IMR-90 (cell line): ENCODE measurements around the gene RSPH3. TPM values are rescaled to one million over a fixed set of nuclear protein-coding genes. Genes with fewer than 3 reads are reported as not detected.

Experiments used
- ATAC-seq: fragments of 200-7000 bp; cut with Tn5 transposase; 2 replicates; pipeline ENCODE4 v1.9.1; 2020; ENCODE audit warnings: low read depth, mild to moderate bottlenecking, moderate library complexity
- BruUV-seq: library from RNA; stranded (reverse); fragments of 400-500 nt; replicated peaks from 2 replicates; lab custom pipeline; 2021; lab: Mats Ljungman, UMichigan
- CTCF ChIA-PET: fragments of 300-600 bp; formaldehyde crosslinking; extraction: SDS; loops from one replicate; lab custom pipeline; 2021; ENCODE audit warnings: antibody characterized with exemption; lab: Yijun Ruan, JAX
- POLR2A ChIA-PET: fragments of 300-600 bp; sonication (Branson Sonifier 250); formaldehyde crosslinking; loops from one replicate; lab custom pipeline; 2022; ENCODE audit warnings: antibody characterized with exemption; ENCODE audit not compliant: unreplicated experiment; lab: Charles Lee
- DNase-seq: peaks from one replicate; pipeline ENCODE4 v3.0.0; 2013
- H2AFZ ChIP-seq: replicated peaks from 2 replicates; pipeline ENCODE3; 2013; ENCODE audit warnings: low read length, mild to moderate bottlenecking; ENCODE audit not compliant: poor library complexity
- H2AK5ac ChIP-seq: 2 replicates; pipeline ENCODE4 v1.6.1; 2013; ENCODE audit warnings: low read depth, low read length, inconsistent platforms
- H2AK9ac ChIP-seq: replicated peaks from 2 replicates; pipeline ENCODE3; 2013; ENCODE audit warnings: mild to moderate bottlenecking, low read depth, low read length, moderate library complexity; ENCODE audit not compliant: poor library complexity
- H2BK120ac ChIP-seq: 2 replicates; pipeline ENCODE4 v1.6.1; 2013; ENCODE audit warnings: low read depth, low read length, inconsistent platforms
- H2BK15ac ChIP-seq: 3 replicates; pipeline ENCODE4 v1.6.1; 2013; ENCODE audit warnings: low read depth, low read length, inconsistent platforms
- H2BK20ac ChIP-seq: 2 replicates; pipeline ENCODE4 v1.6.1; 2013; ENCODE audit warnings: low read depth, mild to moderate bottlenecking, inconsistent platforms, low read length, moderate library complexity
- H2BK5ac ChIP-seq: 2 replicates; pipeline ENCODE4 v1.6.1; 2013; ENCODE audit warnings: mild to moderate bottlenecking, low read depth, low read length, inconsistent platforms; ENCODE audit not compliant: poor library complexity, severe bottlenecking
- H3K14ac ChIP-seq: replicated peaks from 2 replicates; pipeline ENCODE4 v1.6.1; 2013; ENCODE audit warnings: low read depth, low read length, inconsistent platforms
- H3K18ac ChIP-seq: 2 replicates; pipeline ENCODE4 v1.6.1; 2013; ENCODE audit warnings: low read depth, low read length, control low read depth
- H3K23ac ChIP-seq: 2 replicates; pipeline ENCODE4 v1.6.1; 2013; ENCODE audit warnings: low read depth, low read length, inconsistent platforms
- H3K27ac ChIP-seq: 2 replicates; pipeline ENCODE4 v1.5.1; 2013; ENCODE audit warnings: mild to moderate bottlenecking, control low read depth, low read length; ENCODE audit not compliant: insufficient read depth
- H3K27me3 ChIP-seq: 2 replicates; pipeline ENCODE4 v1.6.1; 2013; ENCODE audit warnings: low read length; ENCODE audit not compliant: control insufficient read depth, insufficient read depth
- H3K36me3 ChIP-seq: 2 replicates; pipeline ENCODE4 v1.6.1; 2013; ENCODE audit warnings: low read length, mixed read lengths; ENCODE audit not compliant: control insufficient read depth, insufficient read depth
- H3K4ac ChIP-seq: 2 replicates; pipeline ENCODE4 v1.6.1; 2013; ENCODE audit warnings: low read depth, low read length, inconsistent platforms
- H3K4me1 ChIP-seq: 2 replicates; pipeline ENCODE4 v1.6.1; 2013; ENCODE audit warnings: low read length, mixed read lengths; ENCODE audit not compliant: control insufficient read depth, insufficient read depth
- H3K4me2 ChIP-seq: 2 replicates; pipeline ENCODE4 v1.6.1; 2013; ENCODE audit warnings: low read depth, mild to moderate bottlenecking, control low read depth, low read length, moderate library complexity
- H3K4me3 ChIP-seq: 2 replicates; pipeline ENCODE4 v1.5.1; 2013; ENCODE audit warnings: low read depth, mild to moderate bottlenecking, control low read depth, low read length, moderate library complexity; ENCODE audit not compliant: insufficient read depth
- H3K56ac ChIP-seq: 2 replicates; pipeline ENCODE4 v1.6.1; 2013; ENCODE audit warnings: low read length, inconsistent platforms; ENCODE audit not compliant: insufficient read depth; ENCODE audit errors: extremely low read depth
- H3K79me1 ChIP-seq, 2 experiments: 2 replicates each; pipeline ENCODE4 v1.6.1; 2013; ENCODE audit warnings: low read length in 2 of 2, inconsistent platforms in 1 of 2, low read depth in 1 of 2
- H3K9ac ChIP-seq: 2 replicates; pipeline ENCODE4 v1.6.1; 2013; ENCODE audit warnings: low read depth, low read length, control low read depth
- H3K9me1 ChIP-seq: 2 replicates; pipeline ENCODE4 v1.6.1; 2013; ENCODE audit warnings: low read length, inconsistent platforms; ENCODE audit not compliant: insufficient read depth
- H3K9me3 ChIP-seq: 2 replicates; pipeline ENCODE4 v1.6.1; 2013; ENCODE audit warnings: low read length; ENCODE audit not compliant: control insufficient read depth, insufficient read depth
- H4K20me1 ChIP-seq: 2 replicates; pipeline ENCODE4 v1.6.1; 2013; ENCODE audit warnings: low read length, inconsistent platforms; ENCODE audit not compliant: insufficient read depth
- H4K5ac ChIP-seq: 2 replicates; pipeline ENCODE4 v1.6.1; 2013; ENCODE audit warnings: mild to moderate bottlenecking, low read depth, low read length, control low read depth
- H4K8ac ChIP-seq, 2 experiments: 2 replicates each; pipeline ENCODE4 v1.6.1; 2013; ENCODE audit warnings: low read depth in 2 of 2, low read length in 2 of 2, control low read depth in 1 of 2, inconsistent platforms in 1 of 2
- H4K91ac ChIP-seq: 2 replicates; pipeline ENCODE4 v1.6.1; 2013; ENCODE audit warnings: low read depth, low read length, inconsistent platforms; ENCODE audit not compliant: insufficient read depth
- BHLHE40 ChIP-seq: fragments of 150-350 bp; IDR thresholded peaks from 2 replicates; pipeline ENCODE4 v1.6.1; 2016; ENCODE audit warnings: mild to moderate bottlenecking, low read depth, low read length
- CHD1 ChIP-seq: IDR thresholded peaks from 2 replicates; pipeline ENCODE4 v1.6.1; 2012; ENCODE audit warnings: low read depth, low read length, improper control_type of control experiment
- FOS ChIP-seq: fragments of 150-350 bp; IDR thresholded peaks from 2 replicates; pipeline ENCODE4 v1.6.1; 2016; ENCODE audit warnings: low read depth, low read length
- MAFK ChIP-seq: IDR thresholded peaks from 2 replicates; pipeline ENCODE4 v1.6.1; 2012; ENCODE audit warnings: low read depth, low read length, improper control_type of control experiment
- MXI1 ChIP-seq: IDR thresholded peaks from 2 replicates; pipeline ENCODE4 v1.6.1; 2012; ENCODE audit warnings: low read depth, mild to moderate bottlenecking, low read length, moderate library complexity, borderline replicate concordance
- NFE2L2 ChIP-seq: fragments of 150-350 bp; IDR thresholded peaks from 2 replicates; pipeline ENCODE4 v1.6.1; 2016; ENCODE audit warnings: low read depth, mild to moderate bottlenecking, low read length
- POLR2A ChIP-seq: IDR thresholded peaks from 2 replicates; pipeline ENCODE4 v1.6.1; 2012; ENCODE audit warnings: mild to moderate bottlenecking, low read depth, low read length
- RAD21 ChIP-seq: IDR thresholded peaks from 2 replicates; pipeline ENCODE4 v1.6.1; 2012; ENCODE audit warnings: low read length, improper control_type of control experiment
- RCOR1 ChIP-seq: IDR thresholded peaks from 2 replicates; pipeline ENCODE4 v1.6.1; 2012; ENCODE audit warnings: mild to moderate bottlenecking, low read length, improper control_type of control experiment; ENCODE audit not compliant: insufficient replicate concordance
- RFX5 ChIP-seq: IDR thresholded peaks from 2 replicates; pipeline ENCODE4 v1.8.0; 2012; ENCODE audit warnings: low read depth, mild to moderate bottlenecking, low read length, moderate library complexity
- WGBS, 2 experiments: methylation state at CpG; one replicate each; pipeline versions ENCODE4 v1.1.5 to v1.1.7; 2013; ENCODE audit warnings: missing lambda C conversion rate in 2 of 2; ENCODE audit not compliant: insufficient read length in 1 of 2; ENCODE audit errors: extremely low coverage in 2 of 2; 5-methylcytosine and 5-hydroxymethylcytosine counted together
- dilution Hi-C: fragments of 300-500 bp; cut with HindIII; formaldehyde crosslinking; loops from one replicate; pipeline ENCODE4 v1.14.3; 2018; ENCODE audit warnings: low sequenced_read_pairs; ENCODE audit not compliant: unreplicated experiment
- in situ Hi-C: fragments of 300-500 bp; cut with MboI; formaldehyde crosslinking; loops from 3 replicates; pipeline ENCODE4 v1.14.3; 2019; ENCODE audit warnings: low sequenced_read_pairs, inconsistent platforms, mixed read lengths
- intact Hi-C: fragments of 100-400 bp; cut with micrococcal nuclease; formaldehyde crosslinking; loops from 2 replicates; pipeline ENCODE4 v1.10.0; 2022
- polyA plus RNA-seq, 3 experiments: library from polyadenylated mRNA; depleted of rRNA; stranded (reverse); fragments of >200 nt; gene quantifications; 2 replicates each; pipeline ENCODE4 v1.2.3, GENCODE V29; 2012; ENCODE audit warnings: low replicate concordance in 1 of 3
- total RNA-seq: library from RNA; depleted of rRNA; stranded (reverse); fragments of >200 nt; gene quantifications from 2 replicates; pipeline ENCODE4 v1.2.3, GENCODE V29; 2012
- TF ChIP-seq, protein P1 (sequence below): fragments of 150-350 bp; IDR thresholded peaks from 2 replicates; pipeline ENCODE4 v1.6.1; 2016; ENCODE audit warnings: low read depth, mild to moderate bottlenecking, low read length, moderate library complexity, borderline replicate concordance
- TF ChIP-seq, protein P2 (sequence below): fragments of 150-350 bp; IDR thresholded peaks from 2 replicates; pipeline ENCODE4 v1.6.1; 2017; ENCODE audit warnings: mild to moderate bottlenecking, antibody characterized with exemption, low read length, low read depth

RSPH3 gene
- total and polyA plus RNA-seq, 2 of the 4 experiments (the other 2 are of a cell fraction): 1.7 to 3.0 TPM

DNA sequence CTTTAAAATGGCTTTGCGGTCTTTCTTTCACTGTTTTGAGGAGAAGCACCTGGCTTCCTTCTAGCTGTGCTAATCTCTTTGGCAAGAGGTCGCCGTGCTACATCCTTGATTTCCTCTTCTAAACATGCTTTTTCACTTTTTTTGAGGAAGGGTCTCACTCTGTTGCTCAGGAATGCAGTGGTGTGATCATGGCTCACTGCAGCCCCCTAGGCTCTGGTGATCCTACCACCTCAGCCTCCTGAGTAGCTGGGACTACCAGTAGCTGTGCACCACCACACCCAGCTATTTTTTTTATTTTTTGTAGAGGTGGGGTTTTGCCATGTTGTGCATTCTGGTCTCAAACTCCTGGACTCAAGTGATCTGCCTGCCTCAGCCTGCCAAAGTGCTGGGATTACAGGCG, 40.5 kb downstream of the RSPH3 start:
- H3K9ac ChIP-seq: no peak overlapping the region
- H3K9me1 ChIP-seq: no peaks in the 10 kb centered on the region
- no peaks in the 10 kb centered on the region for H4K20me1 ChIP-seq
- CTCF ChIA-PET: no interaction called here
- intact Hi-C loops (no loop called here), in situ Hi-C loops (no loop called here), dilution Hi-C loops (no loop called here)
- H3K14ac ChIP-seq: no peak overlapping the region
- H2BK5ac ChIP-seq: no peak overlapping the region
- no peak overlapping the region for H4K8ac ChIP-seq
- no peaks in the 10 kb centered on the region for H3K9me3 ChIP-seq
- no peak for ATAC-seq
- no peak overlapping the region for H2AFZ ChIP-seq
- no peak overlapping the region for H4K5ac ChIP-seq
- H3K36me3 ChIP-seq: no peaks in the 10 kb centered on the region
- no peak for DNase-seq
- H3K27ac ChIP-seq: no peak overlapping the region
- H2BK15ac ChIP-seq: no peak overlapping the region
- H3K18ac ChIP-seq: no peak overlapping the region
- BruUV-seq: no TSS peak
- H3K23ac ChIP-seq: no peak overlapping the region
- no peak overlapping the region for H4K91ac ChIP-seq
- POLR2A ChIA-PET: no interaction called here
- H3K56ac ChIP-seq: no peak overlapping the region
- no peaks in the 10 kb centered on the region for H3K4me1 ChIP-seq
- WGBS, 2 experiments: 92% methylated on average over 2 of the region's 4 CpGs; no CpG with 5 or more reads in 1 of the 2 experiments
- no peak for TF ChIP-seq POLR2A
- no peak for TF ChIP-seq MXI1
- TF ChIP-seq, protein P1, sequence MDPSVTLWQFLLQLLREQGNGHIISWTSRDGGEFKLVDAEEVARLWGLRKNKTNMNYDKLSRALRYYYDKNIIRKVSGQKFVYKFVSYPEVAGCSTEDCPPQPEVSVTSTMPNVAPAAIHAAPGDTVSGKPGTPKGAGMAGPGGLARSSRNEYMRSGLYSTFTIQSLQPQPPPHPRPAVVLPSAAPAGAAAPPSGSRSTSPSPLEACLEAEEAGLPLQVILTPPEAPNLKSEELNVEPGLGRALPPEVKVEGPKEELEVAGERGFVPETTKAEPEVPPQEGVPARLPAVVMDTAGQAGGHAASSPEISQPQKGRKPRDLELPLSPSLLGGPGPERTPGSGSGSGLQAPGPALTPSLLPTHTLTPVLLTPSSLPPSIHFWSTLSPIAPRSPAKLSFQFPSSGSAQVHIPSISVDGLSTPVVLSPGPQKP: no peak
- TF ChIP-seq CHD1: no peak
- no peak for TF ChIP-seq FOS
- no peak for TF ChIP-seq NFE2L2
- no peak for TF ChIP-seq RAD21
- TF ChIP-seq RFX5: no peak
- TF ChIP-seq, protein P2, sequence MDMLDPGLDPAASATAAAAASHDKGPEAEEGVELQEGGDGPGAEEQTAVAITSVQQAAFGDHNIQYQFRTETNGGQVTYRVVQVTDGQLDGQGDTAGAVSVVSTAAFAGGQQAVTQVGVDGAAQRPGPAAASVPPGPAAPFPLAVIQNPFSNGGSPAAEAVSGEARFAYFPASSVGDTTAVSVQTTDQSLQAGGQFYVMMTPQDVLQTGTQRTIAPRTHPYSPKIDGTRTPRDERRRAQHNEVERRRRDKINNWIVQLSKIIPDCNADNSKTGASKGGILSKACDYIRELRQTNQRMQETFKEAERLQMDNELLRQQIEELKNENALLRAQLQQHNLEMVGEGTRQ: no peak
- TF ChIP-seq RCOR1: no peak
- TF ChIP-seq MAFK: no peak
- TF ChIP-seq BHLHE40: no peak
- no peaks in the 10 kb centered on the region for H3K27me3 ChIP-seq
- no peak overlapping the region for H2AK5ac ChIP-seq
- H2AK9ac ChIP-seq: no peak overlapping the region
- H3K79me1 ChIP-seq: no peaks in the 10 kb centered on the region
- no peak overlapping the region for H3K4me2 ChIP-seq
- no peak overlapping the region for H2BK120ac ChIP-seq
- no peak overlapping the region for H3K4ac ChIP-seq
- H3K4me3 ChIP-seq: no peak overlapping the region
- H2BK20ac ChIP-seq: no peak overlapping the region
